ENCODE results near the gene MGARP.

MGARP gene

GRCh38 chr4:139312552-139313332 is 32.7 kb upstream of the MGARP start:
- peaks cover 80% of the 10 kb centered on the region for H4K20me1 ChIP-seq (ENCODE audit: insufficient read depth, low read length, poor library complexity, severe bottlenecking)
- H3K4me3 ChIP-seq (ENCODE audit: low read length, poor library complexity, severe bottlenecking), result no peak overlapping the region
- H3K9me3 ChIP-seq (ENCODE audit: insufficient read depth, low read depth, low read length), result no peaks in the 10 kb centered on the region
- TF ChIP-seq CTCF (conservative IDR thresholded peaks at IDR 0.05; ENCODE audit: low read length), result no peak
- H3K9ac ChIP-seq (ENCODE audit: low read depth, low read length, poor library complexity, severe bottlenecking), result no peak overlapping the region
- H3K4me1 ChIP-seq (ENCODE audit: insufficient read depth, low read length, poor library complexity, severe bottlenecking), result peaks cover 34% of the 10 kb centered on the region
- peaks cover 100% of the 10 kb centered on the region for H3K79me2 ChIP-seq (ENCODE audit: insufficient read depth, low read length)
- no peaks in the 10 kb centered on the region for H3K9me2 ChIP-seq (replicated peaks; ENCODE audit: low read depth, low read length)
- no peak overlapping the region for H2AFZ ChIP-seq (ENCODE audit: low read length)
- H3K4me2 ChIP-seq (ENCODE audit: low read depth, low read length, poor library complexity, severe bottlenecking), result peak overlapping the region; percentile 2
- H3K27me3 ChIP-seq (ENCODE audit: insufficient read depth, low read length, poor library complexity, severe bottlenecking), result no peaks in the 10 kb centered on the region
- no peaks in the 10 kb centered on the region for H3K36me3 ChIP-seq (ENCODE audit: insufficient read depth, low read length)
- H3F3A ChIP-seq (ENCODE audit: low read depth), result peaks cover 6% of the 10 kb centered on the region; the same call in 1 of the 2 replicates

DNA sequence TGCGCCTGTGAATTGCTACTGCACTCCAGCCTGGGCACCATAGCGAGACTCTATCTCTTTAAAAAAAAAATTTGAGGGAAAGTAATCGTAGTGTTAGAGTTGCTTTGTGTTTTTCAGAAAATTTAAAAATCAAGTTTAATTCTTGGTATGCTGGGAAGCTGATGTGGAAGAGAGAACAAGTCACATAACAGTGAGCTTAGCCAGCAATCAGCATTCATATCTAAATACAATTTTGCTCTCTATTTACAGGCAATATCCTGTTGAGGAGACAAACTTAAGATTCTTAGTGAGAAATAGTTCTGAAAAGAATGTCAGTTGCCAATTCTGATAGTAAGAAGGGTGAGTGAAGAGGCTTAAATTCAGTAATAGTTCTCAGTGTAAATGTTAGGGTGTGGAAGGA is 31.9 kb upstream of the MGARP start:
- peaks cover 82% of the 10 kb centered on the region for H4K20me1 ChIP-seq (ENCODE audit: insufficient read depth, low read length, poor library complexity, severe bottlenecking)
- H3K9ac ChIP-seq (ENCODE audit: low read depth, low read length, poor library complexity, severe bottlenecking), result no peak overlapping the region
- no peaks in the 10 kb centered on the region for H3K36me3 ChIP-seq (ENCODE audit: insufficient read depth, low read length)
- peaks cover 6% of the 10 kb centered on the region; the same call in 1 of the 2 replicates for H3F3A ChIP-seq (ENCODE audit: low read depth)
- H3K4me3 ChIP-seq (ENCODE audit: low read length, poor library complexity, severe bottlenecking), result no peak overlapping the region
- H3K79me2 ChIP-seq (ENCODE audit: insufficient read depth, low read length), result peaks cover 100% of the 10 kb centered on the region
- H3K4me1 ChIP-seq (ENCODE audit: insufficient read depth, low read length, poor library complexity, severe bottlenecking), result peaks cover 40% of the 10 kb centered on the region
- H2AFZ ChIP-seq (ENCODE audit: low read length), result no peak overlapping the region
- peak overlapping the region; percentile 14 for H3K4me2 ChIP-seq (ENCODE audit: low read depth, low read length, poor library complexity, severe bottlenecking)
- no peaks in the 10 kb centered on the region for H3K9me3 ChIP-seq (ENCODE audit: insufficient read depth, low read depth, low read length)
- H3K9me2 ChIP-seq (replicated peaks; ENCODE audit: low read depth, low read length), result no peaks in the 10 kb centered on the region
- TF ChIP-seq EZH2phosphoT487 (IDR thresholded peaks at IDR 0.05; ENCODE audit: borderline replicate concordance) (no peak), CTCF (conservative IDR thresholded peaks at IDR 0.05; ENCODE audit: low read length) (no peak)
- H3K27me3 ChIP-seq (ENCODE audit: insufficient read depth, low read length, poor library complexity, severe bottlenecking), result no peaks in the 10 kb centered on the region

DNA sequence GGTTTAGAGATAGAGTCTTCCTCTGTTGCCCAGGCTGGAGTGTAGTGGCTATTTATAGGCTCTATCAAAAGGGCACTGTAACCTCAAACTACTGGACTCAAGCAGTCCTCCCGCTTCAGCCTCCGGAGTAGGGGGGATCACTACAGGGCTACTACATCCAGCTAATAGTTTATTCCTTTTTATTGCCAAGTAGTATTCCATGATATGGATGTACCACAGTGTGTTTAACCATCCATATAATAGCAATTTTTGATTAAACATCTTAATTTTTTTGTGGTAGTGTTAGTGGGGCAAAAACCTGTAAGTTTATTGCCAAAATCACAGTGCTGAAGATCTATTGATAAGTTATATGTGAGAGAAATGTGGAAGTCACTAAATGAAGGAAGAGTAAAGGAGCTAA is 24.9 kb upstream of the MGARP start:
- Histone ChIP-seq H3K27me3 (ENCODE audit: insufficient read depth, low read length, poor library complexity, severe bottlenecking) (peaks cover 4% of the 10 kb centered on the region), H3F3A (ENCODE audit: low read depth) (peaks cover 6% of the 10 kb centered on the region; the same call in 1 of the 2 replicates), H3K4me3 (ENCODE audit: low read length, poor library complexity, severe bottlenecking) (peak overlapping the region; percentile 48), H3K9me2 (replicated peaks; ENCODE audit: low read depth, low read length) (no peaks in the 10 kb centered on the region), H3K4me2 (ENCODE audit: low read depth, low read length, poor library complexity, severe bottlenecking) (peak overlapping the region; percentile 80), H4K20me1 (ENCODE audit: insufficient read depth, low read length, poor library complexity, severe bottlenecking) (peaks cover 77% of the 10 kb centered on the region), H3K9ac (ENCODE audit: low read depth, low read length, poor library complexity, severe bottlenecking) (no peak overlapping the region), H3K4me1 (ENCODE audit: insufficient read depth, low read length, poor library complexity, severe bottlenecking) (peaks cover 44% of the 10 kb centered on the region), H3K79me2 (ENCODE audit: insufficient read depth, low read length) (peaks cover 96% of the 10 kb centered on the region), H2AFZ (ENCODE audit: low read length) (no peak overlapping the region), H3K36me3 (ENCODE audit: insufficient read depth, low read length) (peaks cover 8% of the 10 kb centered on the region), H3K9me3 (ENCODE audit: insufficient read depth, low read depth, low read length) (peaks cover 6% of the 10 kb centered on the region; the same call in 1 of the 2 replicates)
- TF ChIP-seq CTCF (conservative IDR thresholded peaks at IDR 0.05; ENCODE audit: low read length) (no peak), EZH2phosphoT487 (IDR thresholded peaks at IDR 0.05; ENCODE audit: borderline replicate concordance) (no peak)

Measured in Loucy (cell line).